Inflammatory macrophage treated with lipopolysaccharide for 4 hours (primary cell): ENCODE measurements around the gene GIPC1.

ENCODE experiments used
- DNase-seq: peaks from one replicate; pipeline ENCODE4 v3.0.0-alpha.2; 2020

Gene GIPC1

GRCh38 chr19:14487370-14488125 is 8.4 kb downstream of the GIPC1 start:
- DNase-seq: no peak

GRCh38 chr19:14482172-14482941 is 13.6 kb downstream of the GIPC1 start:
- no peak for DNase-seq

- DNase-seq: no peak
Measured at GRCh38 chr19:14480700-14481079, 15.2 kb downstream of the GIPC1 start.

- peak; percentile 40 for DNase-seq
Measured at GRCh38 chr19:14479975-14480699, 15.8 kb downstream of the GIPC1 start.

GRCh38 chr19:14479309-14479974 is 16.5 kb downstream of the GIPC1 start:
- DNase-seq: no peak

GRCh38 chr19:14478113-14478545 is 17.8 kb downstream of the GIPC1 start:
- DNase-seq: no peak

- no peak for DNase-seq
Measured at GRCh38 chr19:14477418-14478112, 18.4 kb downstream of the GIPC1 start.

- peak; percentile 72 for DNase-seq
Measured at GRCh38 chr19:14476673-14477401, 19.1 kb downstream of the GIPC1 start.

GRCh38 chr19:14476327-14476672 is 19.6 kb downstream of the GIPC1 start:
- no peak for DNase-seq

- DNase-seq: peak; percentile 28
Measured at GRCh38 chr19:14475251-14476073, 20.5 kb downstream of the GIPC1 start, which contains the start of gene PTGER1. Gene PTGER1, minus strand, starts transcription at chr19:14475354. Its CDS starts 1,034 bp downstream, at chr19:14474320.

- no peak for DNase-seq
Measured at GRCh38 chr19:14474827-14475226, 21.1 kb downstream of the GIPC1 start.

GRCh38 chr19:14473978-14474578 is 21.8 kb downstream of the GIPC1 start:
- DNase-seq: no peak

- peak; percentile 11 for DNase-seq
Measured at GRCh38 chr19:14473073-14473977, 22.6 kb downstream of the GIPC1 start.

- DNase-seq: peak; percentile 43
Measured at GRCh38 chr19:14472202-14472938, 23.6 kb downstream of the GIPC1 start.

GRCh38 chr19:14471436-14472187 is 24.3 kb downstream of the GIPC1 start:
- DNase-seq: no peak

GRCh38 chr19:14470031-14470876 is 25.7 kb downstream of the GIPC1 start:
- DNase-seq: no peak

GRCh38 chr19:14467816-14468215 is 28.1 kb downstream of the GIPC1 start:
- DNase-seq: no peak
